ENCODE measurements around the gene PDIA6. TPM values are rescaled to one million over a fixed set of nuclear protein-coding genes. Genes with fewer than 3 reads are reported as not detected.

PDIA6 gene
- total and polyA plus RNA-seq, 10 of the 15 experiments (the other 5 are each of a cell fraction or from before 2014, with no cell fraction given), result 148 to 526 (median 209) TPM

DNA sequence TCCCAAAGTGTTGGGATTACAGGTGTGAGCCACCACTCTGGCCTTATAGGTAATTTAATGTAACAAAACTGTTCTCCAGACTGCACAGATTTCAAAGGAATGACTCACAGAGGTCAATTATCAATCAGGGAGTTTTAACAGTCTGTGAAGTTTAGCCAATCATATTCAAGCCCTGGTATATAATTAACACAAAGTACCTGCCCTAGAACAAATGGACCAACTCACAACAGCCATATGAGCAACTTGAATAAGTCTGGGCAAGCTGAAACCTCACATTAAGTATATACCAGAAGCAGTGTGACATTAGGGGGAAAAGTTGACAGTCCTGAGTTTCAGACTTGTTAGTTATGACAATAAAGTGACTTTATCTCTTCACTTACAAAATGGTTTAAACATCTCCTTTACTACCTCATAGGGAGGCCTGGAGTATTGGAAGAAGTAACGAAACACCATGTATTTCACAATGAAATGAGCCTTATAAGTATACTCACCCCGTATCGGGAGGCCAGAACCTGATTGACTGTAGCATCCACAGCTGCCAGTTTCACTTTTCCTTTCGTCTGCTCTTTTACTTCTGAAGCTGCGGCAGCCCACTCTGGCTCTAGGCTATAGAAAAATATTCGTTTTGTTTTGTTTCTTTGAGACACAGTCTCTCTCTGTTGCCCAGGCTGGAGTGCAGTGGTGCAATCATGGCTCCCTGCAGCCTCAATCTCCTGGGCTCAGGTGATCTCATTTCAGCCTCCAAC is 22.2 kb downstream of the PDIA6 start (continued):
- TF ChIP-seq, protein P1, sequence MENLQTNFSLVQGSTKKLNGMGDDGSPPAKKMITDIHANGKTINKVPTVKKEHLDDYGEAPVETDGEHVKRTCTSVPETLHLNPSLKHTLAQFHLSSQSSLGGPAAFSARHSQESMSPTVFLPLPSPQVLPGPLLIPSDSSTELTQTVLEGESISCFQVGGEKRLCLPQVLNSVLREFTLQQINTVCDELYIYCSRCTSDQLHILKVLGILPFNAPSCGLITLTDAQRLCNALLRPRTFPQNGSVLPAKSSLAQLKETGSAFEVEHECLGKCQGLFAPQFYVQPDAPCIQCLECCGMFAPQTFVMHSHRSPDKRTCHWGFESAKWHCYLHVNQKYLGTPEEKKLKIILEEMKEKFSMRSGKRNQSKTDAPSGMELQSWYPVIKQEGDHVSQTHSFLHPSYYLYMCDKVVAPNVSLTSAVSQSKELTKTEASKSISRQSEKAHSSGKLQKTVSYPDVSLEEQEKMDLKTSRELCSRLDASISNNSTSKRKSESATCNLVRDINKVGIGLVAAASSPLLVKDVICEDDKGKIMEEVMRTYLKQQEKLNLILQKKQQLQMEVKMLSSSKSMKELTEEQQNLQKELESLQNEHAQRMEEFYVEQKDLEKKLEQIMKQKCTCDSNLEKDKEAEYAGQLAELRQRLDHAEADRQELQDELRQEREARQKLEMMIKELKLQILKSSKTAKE (IDR thresholded peaks at IDR 0.05; ENCODE audit: low read depth, poor library complexity, severe bottlenecking), result no peak
- TF ChIP-seq TCF12 (IDR thresholded peaks at IDR 0.05; ENCODE audit: low read depth, low read length) (no peak), TCF3 (IDR thresholded peaks at IDR 0.05; ENCODE audit: borderline replicate concordance, insufficient read depth, low read depth, low read length) (peak; percentile 65; the same call in 1 of the 2 replicates), SMAD1 (IDR thresholded peaks at IDR 0.05; ENCODE audit: low read depth, partially characterized antibody) (no peak), RFX5 (IDR thresholded peaks at IDR 0.05; ENCODE audit: low read depth, low read length) (no peak), PML (IDR thresholded peaks at IDR 0.05; ENCODE audit: low read length) (no peak), CEBPB (IDR thresholded peaks at IDR 0.05; ENCODE audit: borderline replicate concordance in 1 of 2, low read depth in 2 of 2, low read length in 2 of 2) (no peak), DPF2 (IDR thresholded peaks at IDR 0.05) (no peak), POLR2AphosphoS5 (IDR thresholded peaks at IDR 0.05; ENCODE audit: low read length) (no peak)
- TF ChIP-seq, protein P2, sequence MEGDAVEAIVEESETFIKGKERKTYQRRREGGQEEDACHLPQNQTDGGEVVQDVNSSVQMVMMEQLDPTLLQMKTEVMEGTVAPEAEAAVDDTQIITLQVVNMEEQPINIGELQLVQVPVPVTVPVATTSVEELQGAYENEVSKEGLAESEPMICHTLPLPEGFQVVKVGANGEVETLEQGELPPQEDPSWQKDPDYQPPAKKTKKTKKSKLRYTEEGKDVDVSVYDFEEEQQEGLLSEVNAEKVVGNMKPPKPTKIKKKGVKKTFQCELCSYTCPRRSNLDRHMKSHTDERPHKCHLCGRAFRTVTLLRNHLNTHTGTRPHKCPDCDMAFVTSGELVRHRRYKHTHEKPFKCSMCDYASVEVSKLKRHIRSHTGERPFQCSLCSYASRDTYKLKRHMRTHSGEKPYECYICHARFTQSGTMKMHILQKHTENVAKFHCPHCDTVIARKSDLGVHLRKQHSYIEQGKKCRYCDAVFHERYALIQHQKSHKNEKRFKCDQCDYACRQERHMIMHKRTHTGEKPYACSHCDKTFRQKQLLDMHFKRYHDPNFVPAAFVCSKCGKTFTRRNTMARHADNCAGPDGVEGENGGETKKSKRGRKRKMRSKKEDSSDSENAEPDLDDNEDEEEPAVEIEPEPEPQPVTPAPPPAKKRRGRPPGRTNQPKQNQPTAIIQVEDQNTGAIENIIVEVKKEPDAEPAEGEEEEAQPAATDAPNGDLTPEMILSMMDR (IDR thresholded peaks at IDR 0.05 in 2 of 3, conservative IDR thresholded peaks at IDR 0.05 in 1 of 3; ENCODE audit: control insufficient read depth in 2 of 3, extremely low read depth in 1 of 3, insufficient read depth in 1 of 3, low read depth in 3 of 3, low read length in 3 of 3), result no peak
- TF ChIP-seq, protein P3, sequence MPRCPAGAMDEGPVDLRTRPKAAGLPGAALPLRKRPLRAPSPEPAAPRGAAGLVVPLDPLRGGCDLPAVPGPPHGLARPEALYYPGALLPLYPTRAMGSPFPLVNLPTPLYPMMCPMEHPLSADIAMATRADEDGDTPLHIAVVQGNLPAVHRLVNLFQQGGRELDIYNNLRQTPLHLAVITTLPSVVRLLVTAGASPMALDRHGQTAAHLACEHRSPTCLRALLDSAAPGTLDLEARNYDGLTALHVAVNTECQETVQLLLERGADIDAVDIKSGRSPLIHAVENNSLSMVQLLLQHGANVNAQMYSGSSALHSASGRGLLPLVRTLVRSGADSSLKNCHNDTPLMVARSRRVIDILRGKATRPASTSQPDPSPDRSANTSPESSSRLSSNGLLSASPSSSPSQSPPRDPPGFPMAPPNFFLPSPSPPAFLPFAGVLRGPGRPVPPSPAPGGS (IDR thresholded peaks at IDR 0.05; ENCODE audit: borderline replicate concordance, insufficient read depth, low read depth, low read length, poor library complexity, severe bottlenecking), result no peak
- TF ChIP-seq, protein P4, sequence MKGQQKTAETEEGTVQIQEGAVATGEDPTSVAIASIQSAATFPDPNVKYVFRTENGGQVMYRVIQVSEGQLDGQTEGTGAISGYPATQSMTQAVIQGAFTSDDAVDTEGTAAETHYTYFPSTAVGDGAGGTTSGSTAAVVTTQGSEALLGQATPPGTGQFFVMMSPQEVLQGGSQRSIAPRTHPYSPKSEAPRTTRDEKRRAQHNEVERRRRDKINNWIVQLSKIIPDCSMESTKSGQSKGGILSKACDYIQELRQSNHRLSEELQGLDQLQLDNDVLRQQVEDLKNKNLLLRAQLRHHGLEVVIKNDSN (IDR thresholded peaks at IDR 0.05; ENCODE audit: borderline replicate concordance, extremely low read length, insufficient read depth, low read depth, low read length), result no peak
- TF ChIP-seq, protein P5, sequence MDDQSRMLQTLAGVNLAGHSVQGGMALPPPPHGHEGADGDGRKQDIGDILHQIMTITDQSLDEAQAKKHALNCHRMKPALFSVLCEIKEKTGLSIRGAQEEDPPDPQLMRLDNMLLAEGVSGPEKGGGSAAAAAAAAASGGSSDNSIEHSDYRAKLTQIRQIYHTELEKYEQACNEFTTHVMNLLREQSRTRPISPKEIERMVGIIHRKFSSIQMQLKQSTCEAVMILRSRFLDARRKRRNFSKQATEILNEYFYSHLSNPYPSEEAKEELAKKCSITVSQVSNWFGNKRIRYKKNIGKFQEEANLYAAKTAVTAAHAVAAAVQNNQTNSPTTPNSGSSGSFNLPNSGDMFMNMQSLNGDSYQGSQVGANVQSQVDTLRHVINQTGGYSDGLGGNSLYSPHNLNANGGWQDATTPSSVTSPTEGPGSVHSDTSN (IDR thresholded peaks at IDR 0.05; ENCODE audit: insufficient replicate concordance, low read depth, low read length), result no peak

Data from GM12878 (cell line).